Activated CD8-positive, alpha-beta memory T cell treated with anti-CD3 and anti-CD28 coated beads for 36 hours (primary cell): ENCODE measurements around the gene EHF. TPM values are rescaled to one million over a fixed set of nuclear protein-coding genes. Genes with fewer than 3 reads are reported as not detected.

Source experiments
- CTCF ChIA-PET: fragments of 350-600 bp; sonication (Branson Sonifier 250); formaldehyde crosslinking; loops from one replicate; lab custom pipeline; 2021; ENCODE audit warnings: antibody characterized with exemption; lab: Charles Lee
- POLR2A ChIA-PET: fragments of 350-600 bp; sonication (Branson Sonifier 250); formaldehyde crosslinking; loops from one replicate; lab custom pipeline; 2021; ENCODE audit warnings: antibody characterized with exemption; lab: Charles Lee
- total RNA-seq, 2 experiments: library from RNA; stranded (reverse); gene quantifications; one replicate each; pipeline ENCODE4 v1.2.3, GENCODE V29; 2021

The EHF gene
- total RNA-seq, 2 experiments from 2014 or later: not detected

- ChIA-PET POLR2A (no interaction called here), CTCF (no interaction called here)
These were observed 18.7 kb downstream of the EHF start for GRCh38 chr11:34639545-34639944.

GRCh38 chr11:34640050-34640923, 19.4 kb downstream of the EHF start:
- POLR2A ChIA-PET: no interaction called here
- CTCF ChIA-PET: no interaction called here

GRCh38 chr11:34640924-34641275, 20.0 kb downstream of the EHF start:
- POLR2A ChIA-PET: no interaction called here
- CTCF ChIA-PET: no interaction called here

- ChIA-PET POLR2A (no interaction called here), CTCF (no interaction called here)
These were observed 20.6 kb downstream of the EHF start for GRCh38 chr11:34641456-34641855.

GRCh38 chr11:34642001-34642554, 21.2 kb downstream of the EHF start:
- ChIA-PET CTCF (no interaction called here), POLR2A (no interaction called here)

- ChIA-PET CTCF (interaction anchor here (0.6 kb wide), 1 partner anchor 1155 kb away, joined by 4 read pairs; no protein-coding TSS in a partner anchor), POLR2A (no interaction called here)
These were observed 22.0 kb downstream of the EHF start for GRCh38 chr11:34642873-34643272.

GRCh38 chr11:34643311-34643710, 22.4 kb downstream of the EHF start:
- POLR2A ChIA-PET: no interaction called here
- CTCF ChIA-PET: interaction anchor here (0.6 kb wide), 1 partner anchor 1156 kb away, joined by 4 read pairs; no protein-coding TSS in a partner anchor

GRCh38 chr11:34643846-34644245, 23.0 kb downstream of the EHF start:
- ChIA-PET CTCF (no interaction called here), POLR2A (no interaction called here)

- POLR2A ChIA-PET: no interaction called here
- CTCF ChIA-PET: no interaction called here
These were observed 23.9 kb downstream of the EHF start for GRCh38 chr11:34644669-34645406.

GRCh38 chr11:34646431-34646830, 25.5 kb downstream of the EHF start:
- CTCF ChIA-PET: no interaction called here

GRCh38 chr11:34647131-34647530, 26.2 kb downstream of the EHF start:
- ChIA-PET CTCF (no interaction called here), POLR2A (no interaction called here)

More at GRCh38 chr11:34646431-34646830, 25.5 kb downstream of the EHF start:
- POLR2A ChIA-PET: no interaction called here

- ChIA-PET POLR2A (no interaction called here), CTCF (no interaction called here)
These were observed 26.6 kb downstream of the EHF start for GRCh38 chr11:34647532-34647931.

- POLR2A ChIA-PET: no interaction called here
- CTCF ChIA-PET: interaction anchor here (1.0 kb wide), 1 partner anchor 62 kb away, joined by 4 read pairs; no protein-coding TSS in a partner anchor
These were observed 27.1 kb downstream of the EHF start for GRCh38 chr11:34648036-34648435.

GRCh38 chr11:34649597-34649996, 28.7 kb downstream of the EHF start:
- POLR2A ChIA-PET: no interaction called here
- CTCF ChIA-PET: no interaction called here

GRCh38 chr11:34650528-34650927, 29.6 kb downstream of the EHF start:
- CTCF ChIA-PET: no interaction called here
- POLR2A ChIA-PET: interaction anchor here (0.7 to 0.9 kb wide), 2 partner anchors 37 to 265 kb away, joined by 3 read pairs; partner anchors contain the start of genes APIP and PDHX

GRCh38 chr11:34651551-34651950, 30.7 kb downstream of the EHF start:
- POLR2A ChIA-PET: no interaction called here
- CTCF ChIA-PET: no interaction called here

GRCh38 chr11:34652191-34652973, 31.5 kb downstream of the EHF start:
- CTCF ChIA-PET: no interaction called here
- POLR2A ChIA-PET: no interaction called here

- ChIA-PET CTCF (no interaction called here), POLR2A (no interaction called here)
These were observed 32.1 kb downstream of the EHF start for GRCh38 chr11:34653031-34653430.

- POLR2A ChIA-PET: no interaction called here
- CTCF ChIA-PET: no interaction called here
These were observed 33.1 kb downstream of the EHF start for GRCh38 chr11:34653851-34654482.
